Measurements from ENCODE around the gene ATP8B4. TPM values are rescaled to one million over a fixed set of nuclear protein-coding genes. Genes with fewer than 3 reads are reported as not detected.

The ATP8B4 gene
- total RNA-seq, 1 donor from 2014 or later: not detected

DNA sequence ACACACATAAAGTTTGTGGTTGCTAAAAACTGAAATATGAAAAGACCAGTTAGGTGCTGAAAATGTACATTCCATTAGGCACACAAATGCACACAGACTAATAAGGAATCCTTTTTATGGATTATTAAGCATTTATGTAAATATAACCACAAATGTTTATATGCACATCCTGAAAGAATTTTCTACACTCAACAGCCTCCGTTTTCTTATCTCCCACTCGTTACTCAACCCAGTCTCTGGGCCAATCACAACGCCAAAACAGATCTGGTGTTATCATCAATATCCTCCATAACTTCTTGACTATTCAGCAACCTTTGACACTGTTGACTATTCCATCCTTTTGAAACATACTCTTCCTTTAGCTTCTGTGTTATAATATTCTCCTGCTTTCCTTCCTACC lies 136.4 kb downstream of the ATP8B4 start:
- no peak for DNase-seq (ENCODE audit: low read depth, low spot score)
- TF ChIP-seq, protein P1, sequence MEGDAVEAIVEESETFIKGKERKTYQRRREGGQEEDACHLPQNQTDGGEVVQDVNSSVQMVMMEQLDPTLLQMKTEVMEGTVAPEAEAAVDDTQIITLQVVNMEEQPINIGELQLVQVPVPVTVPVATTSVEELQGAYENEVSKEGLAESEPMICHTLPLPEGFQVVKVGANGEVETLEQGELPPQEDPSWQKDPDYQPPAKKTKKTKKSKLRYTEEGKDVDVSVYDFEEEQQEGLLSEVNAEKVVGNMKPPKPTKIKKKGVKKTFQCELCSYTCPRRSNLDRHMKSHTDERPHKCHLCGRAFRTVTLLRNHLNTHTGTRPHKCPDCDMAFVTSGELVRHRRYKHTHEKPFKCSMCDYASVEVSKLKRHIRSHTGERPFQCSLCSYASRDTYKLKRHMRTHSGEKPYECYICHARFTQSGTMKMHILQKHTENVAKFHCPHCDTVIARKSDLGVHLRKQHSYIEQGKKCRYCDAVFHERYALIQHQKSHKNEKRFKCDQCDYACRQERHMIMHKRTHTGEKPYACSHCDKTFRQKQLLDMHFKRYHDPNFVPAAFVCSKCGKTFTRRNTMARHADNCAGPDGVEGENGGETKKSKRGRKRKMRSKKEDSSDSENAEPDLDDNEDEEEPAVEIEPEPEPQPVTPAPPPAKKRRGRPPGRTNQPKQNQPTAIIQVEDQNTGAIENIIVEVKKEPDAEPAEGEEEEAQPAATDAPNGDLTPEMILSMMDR (conservative IDR thresholded peaks at IDR 0.05): no peak
- H3K36me3 Mint-ChIP-seq (ENCODE audit: low read depth): no peaks in the 10 kb centered on the region
- H3K9me3 Mint-ChIP-seq: no peaks in the 10 kb centered on the region
- H3K27me3 Mint-ChIP-seq (ENCODE audit: low read depth): no peaks in the 10 kb centered on the region
- H3K4me1 Mint-ChIP-seq: no peaks in the 10 kb centered on the region
- no peak overlapping the region for H3K4me3 Mint-ChIP-seq
- no peak overlapping the region for H3K27ac Mint-ChIP-seq (ENCODE audit: unreplicated experiment)

DNA sequence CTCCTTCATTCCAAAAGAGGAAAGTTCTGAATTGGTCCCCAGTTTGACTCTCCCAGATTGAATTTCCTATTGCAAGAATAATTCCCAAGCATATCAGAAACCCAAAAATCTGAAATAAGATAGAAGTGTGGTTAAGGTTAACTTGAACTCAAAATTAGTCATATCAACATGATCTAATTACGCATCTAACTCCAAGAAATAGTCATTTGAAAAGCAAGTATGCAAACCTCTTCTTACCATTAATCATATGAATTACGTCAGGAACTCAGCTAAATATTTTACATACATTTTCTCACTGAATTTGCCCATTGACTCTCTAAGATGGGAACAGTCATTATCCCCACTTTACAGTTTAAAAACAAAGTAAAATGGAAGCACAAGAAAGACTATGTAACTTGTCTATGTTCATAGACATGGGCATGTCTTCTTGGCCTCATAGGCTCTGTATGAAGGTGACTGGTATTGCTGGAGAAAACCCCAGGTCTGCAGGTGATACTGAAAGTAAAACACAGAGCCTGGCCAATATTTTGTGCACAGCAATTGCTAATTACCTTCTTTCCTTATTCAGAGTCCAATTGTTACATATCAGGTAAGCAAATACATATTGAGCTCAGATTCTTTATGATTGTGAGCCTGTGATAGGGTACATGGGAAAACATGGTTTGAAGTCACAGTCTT lies 139.2 kb downstream of the ATP8B4 start:
- no peak overlapping the region for H3K27ac Mint-ChIP-seq (ENCODE audit: unreplicated experiment)
- DNase-seq (ENCODE audit: low read depth, low spot score): no peak
- H3K4me1 Mint-ChIP-seq: no peaks in the 10 kb centered on the region
- TF ChIP-seq, protein P1 (conservative IDR thresholded peaks at IDR 0.05): no peak
- no peaks in the 10 kb centered on the region for H3K36me3 Mint-ChIP-seq (ENCODE audit: low read depth)
- H3K27me3 Mint-ChIP-seq (ENCODE audit: low read depth): no peaks in the 10 kb centered on the region
- H3K4me3 Mint-ChIP-seq: no peak overlapping the region
- no peaks in the 10 kb centered on the region for H3K9me3 Mint-ChIP-seq

DNA sequence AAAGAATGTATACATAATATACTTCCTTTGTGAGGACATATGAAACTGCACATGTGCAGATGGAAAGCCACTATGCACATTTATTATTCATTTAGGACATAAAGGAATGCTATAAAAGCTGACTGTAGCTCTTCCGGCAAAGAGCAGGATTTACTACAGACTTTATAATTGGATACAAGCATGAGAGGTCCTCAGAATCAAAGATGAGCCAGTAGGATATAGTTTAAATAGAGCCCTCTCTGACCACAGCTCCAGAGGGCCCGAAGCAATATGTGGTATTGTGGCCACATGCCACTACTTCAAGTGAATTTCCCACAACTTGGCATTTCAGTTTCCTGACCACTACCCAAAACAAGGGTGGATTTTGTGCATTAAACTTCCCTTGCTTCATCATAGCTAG lies 140.9 kb downstream of the ATP8B4 start:
- Mint-ChIP-seq H3K36me3 (ENCODE audit: low read depth) (no peaks in the 10 kb centered on the region), H3K27ac (ENCODE audit: unreplicated experiment) (no peak overlapping the region), H3K27me3 (ENCODE audit: low read depth) (no peaks in the 10 kb centered on the region), H3K9me3 (no peaks in the 10 kb centered on the region), H3K4me1 (no peaks in the 10 kb centered on the region), H3K4me3 (no peak overlapping the region)
- TF ChIP-seq, protein P1 (conservative IDR thresholded peaks at IDR 0.05): no peak
- no peak for DNase-seq (ENCODE audit: low read depth, low spot score)

DNA sequence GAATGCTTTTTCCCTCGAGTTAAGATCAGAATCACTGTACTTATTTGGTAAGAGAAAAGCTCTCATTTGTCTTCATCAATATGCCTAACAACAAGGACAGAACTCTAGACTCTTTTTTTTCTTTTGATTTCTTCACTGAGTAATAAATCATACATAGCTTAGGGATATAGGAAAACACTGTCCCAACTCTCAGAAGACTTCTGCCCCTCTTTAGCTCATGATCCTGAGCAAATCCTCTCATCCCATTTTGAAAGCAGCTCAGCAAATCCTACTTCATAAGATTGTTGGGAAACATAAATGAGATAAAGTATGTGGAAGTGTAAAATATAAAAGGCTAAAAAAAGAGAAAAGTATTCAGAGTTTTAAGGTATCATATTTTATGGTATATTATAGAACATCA lies 141.7 kb downstream of the ATP8B4 start:
- no peak for DNase-seq (ENCODE audit: low read depth, low spot score)
- H3K9me3 Mint-ChIP-seq: no peaks in the 10 kb centered on the region
- H3K27ac Mint-ChIP-seq (ENCODE audit: unreplicated experiment): no peak overlapping the region
- no peaks in the 10 kb centered on the region for H3K27me3 Mint-ChIP-seq (ENCODE audit: low read depth)
- H3K4me1 Mint-ChIP-seq: no peaks in the 10 kb centered on the region
- H3K4me3 Mint-ChIP-seq: no peak overlapping the region
- TF ChIP-seq, protein P1 (conservative IDR thresholded peaks at IDR 0.05): no peak
- no peaks in the 10 kb centered on the region for H3K36me3 Mint-ChIP-seq (ENCODE audit: low read depth)

DNA sequence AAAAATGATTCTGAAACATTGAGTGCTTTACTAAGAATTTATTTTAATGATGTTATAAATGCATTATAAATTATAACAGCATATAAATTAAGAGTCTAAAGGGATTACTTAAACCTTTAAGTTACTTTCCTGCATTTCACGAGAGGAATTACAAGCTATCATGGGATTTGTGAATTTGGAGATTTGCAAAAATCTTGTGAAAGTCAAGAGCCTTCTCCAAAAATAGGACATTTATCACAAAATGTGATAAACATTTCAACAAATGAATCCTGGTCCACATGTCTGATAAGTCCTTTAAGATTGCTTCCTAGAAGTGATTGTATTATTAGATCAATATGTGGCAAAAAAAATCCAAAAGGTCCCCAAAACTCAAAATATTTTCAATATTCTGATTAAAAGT lies 154.5 kb downstream of the ATP8B4 start:
- TF ChIP-seq, protein P1 (conservative IDR thresholded peaks at IDR 0.05): no peak
- no peak overlapping the region for H3K27ac Mint-ChIP-seq (ENCODE audit: unreplicated experiment)
- no peaks in the 10 kb centered on the region for H3K9me3 Mint-ChIP-seq
- H3K4me1 Mint-ChIP-seq: no peaks in the 10 kb centered on the region
- no peak overlapping the region for H3K4me3 Mint-ChIP-seq
- DNase-seq (ENCODE audit: low read depth, low spot score): no peak
- H3K36me3 Mint-ChIP-seq (ENCODE audit: low read depth): no peaks in the 10 kb centered on the region
- H3K27me3 Mint-ChIP-seq (ENCODE audit: low read depth): no peaks in the 10 kb centered on the region

Data from neural crest cell (in vitro differentiated cells).